ENCODE measurements around the gene GP5. TPM values are rescaled to one million over a fixed set of nuclear protein-coding genes. Genes with fewer than 3 reads are reported as not detected.

The GP5 gene
- total RNA-seq, 2 donors from 2014 or later = 0.08 TPM; not detected in 1

- no peaks in the 10 kb centered on the region for H3K4me1 ChIP-seq
- H3K9me3 ChIP-seq = no peaks in the 10 kb centered on the region
- TF ChIP-seq, protein P1, sequence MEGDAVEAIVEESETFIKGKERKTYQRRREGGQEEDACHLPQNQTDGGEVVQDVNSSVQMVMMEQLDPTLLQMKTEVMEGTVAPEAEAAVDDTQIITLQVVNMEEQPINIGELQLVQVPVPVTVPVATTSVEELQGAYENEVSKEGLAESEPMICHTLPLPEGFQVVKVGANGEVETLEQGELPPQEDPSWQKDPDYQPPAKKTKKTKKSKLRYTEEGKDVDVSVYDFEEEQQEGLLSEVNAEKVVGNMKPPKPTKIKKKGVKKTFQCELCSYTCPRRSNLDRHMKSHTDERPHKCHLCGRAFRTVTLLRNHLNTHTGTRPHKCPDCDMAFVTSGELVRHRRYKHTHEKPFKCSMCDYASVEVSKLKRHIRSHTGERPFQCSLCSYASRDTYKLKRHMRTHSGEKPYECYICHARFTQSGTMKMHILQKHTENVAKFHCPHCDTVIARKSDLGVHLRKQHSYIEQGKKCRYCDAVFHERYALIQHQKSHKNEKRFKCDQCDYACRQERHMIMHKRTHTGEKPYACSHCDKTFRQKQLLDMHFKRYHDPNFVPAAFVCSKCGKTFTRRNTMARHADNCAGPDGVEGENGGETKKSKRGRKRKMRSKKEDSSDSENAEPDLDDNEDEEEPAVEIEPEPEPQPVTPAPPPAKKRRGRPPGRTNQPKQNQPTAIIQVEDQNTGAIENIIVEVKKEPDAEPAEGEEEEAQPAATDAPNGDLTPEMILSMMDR (IDR thresholded peaks at IDR 0.05) = no peak
- no peak overlapping the region for H3K4me3 ChIP-seq
- no peak overlapping the region for H3K27ac ChIP-seq
- no peak for DNase-seq (ENCODE audit: low spot score)
- peaks cover 71% of the 10 kb centered on the region for H3K36me3 ChIP-seq
- H3K27me3 ChIP-seq = no peaks in the 10 kb centered on the region
Measured at GRCh38 chr3:194440756-194441155, 41.7 kb upstream of the GP5 start.

DNA sequence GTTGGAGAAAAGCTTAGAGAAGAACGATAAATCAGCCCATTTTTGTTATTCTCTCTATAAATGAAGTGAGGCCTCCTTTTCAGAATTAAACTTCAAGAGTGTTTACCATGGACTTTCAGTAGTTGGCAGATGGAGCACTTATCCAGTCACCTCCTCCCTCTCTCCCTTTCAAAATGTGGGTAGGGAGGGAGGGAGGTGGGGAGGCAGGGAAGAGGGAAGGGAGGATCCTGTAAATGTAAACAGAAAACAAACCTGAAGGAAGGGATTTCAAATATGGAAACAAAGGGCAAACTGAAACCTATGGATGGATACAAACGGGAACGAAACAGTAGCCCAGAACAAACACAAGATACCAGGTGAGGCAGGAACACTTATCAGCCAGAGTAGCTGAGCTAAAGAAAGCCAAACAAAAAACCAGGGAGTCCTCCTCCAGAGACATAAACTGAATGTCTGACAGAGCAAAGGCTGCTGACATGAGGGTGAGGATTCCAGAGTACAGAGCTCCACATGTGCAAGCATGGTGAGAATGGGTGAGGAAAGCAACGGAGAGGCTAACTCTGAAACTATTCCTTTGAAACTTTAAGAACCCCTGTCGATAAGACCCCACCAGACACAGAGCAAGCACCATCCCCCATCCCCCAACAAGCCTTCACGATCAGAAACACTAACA lies 41.0 kb upstream of the GP5 start:
- H3K9me3 ChIP-seq = no peaks in the 10 kb centered on the region
- no peak overlapping the region for H3K27ac ChIP-seq
- DNase-seq (ENCODE audit: low spot score) = no peak
- no peak overlapping the region for H3K4me3 ChIP-seq
- TF ChIP-seq, protein P1 (IDR thresholded peaks at IDR 0.05) = no peak
- H3K27me3 ChIP-seq = no peaks in the 10 kb centered on the region
- peaks cover 73% of the 10 kb centered on the region for H3K36me3 ChIP-seq
- H3K4me1 ChIP-seq = no peaks in the 10 kb centered on the region

- TF ChIP-seq, protein P1 (IDR thresholded peaks at IDR 0.05) = no peak
- Histone ChIP-seq H3K36me3 (peaks cover 97% of the 10 kb centered on the region), H3K4me1 (no peaks in the 10 kb centered on the region), H3K9me3 (no peaks in the 10 kb centered on the region), H3K27me3 (no peaks in the 10 kb centered on the region), H3K4me3 (no peak overlapping the region), H3K27ac (no peak overlapping the region)
- no peak for DNase-seq (ENCODE audit: low spot score)
Measured at GRCh38 chr3:194434503-194434902, 35.4 kb upstream of the GP5 start.

DNA sequence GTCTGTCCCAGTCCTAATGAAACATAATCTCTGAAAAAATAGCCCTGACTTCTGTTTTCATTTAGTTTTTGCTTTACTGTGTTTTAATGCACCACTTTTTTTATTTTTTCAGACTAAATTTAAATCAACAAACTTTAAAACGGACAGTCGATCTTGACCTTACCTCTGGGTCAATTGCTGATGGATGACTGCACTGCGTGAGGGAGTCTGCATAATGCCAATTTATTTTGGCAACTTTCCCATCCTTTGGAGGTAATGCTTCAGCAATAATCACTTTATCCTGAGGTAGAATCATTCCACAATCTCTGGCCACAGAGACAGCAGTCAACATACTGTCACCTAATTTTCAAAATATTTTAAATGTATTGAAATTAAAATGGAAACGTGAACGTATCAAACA lies 32.5 kb upstream of the GP5 start:
- Histone ChIP-seq H3K27ac (no peak overlapping the region), H3K9me3 (no peaks in the 10 kb centered on the region)

GRCh38 chr3:194425399-194425798 lies 26.3 kb upstream of the GP5 start:
- H3K36me3 ChIP-seq = peaks cover 60% of the 10 kb centered on the region
- no peaks in the 10 kb centered on the region for H3K9me3 ChIP-seq
- H3K27ac ChIP-seq = no peak overlapping the region
- peaks cover 0 to 8% of the 10 kb centered on the region in 2 donors for H3K4me1 ChIP-seq
- no peaks in the 10 kb centered on the region for H3K27me3 ChIP-seq
- no peak overlapping the region for H3K4me3 ChIP-seq
- TF ChIP-seq, protein P1 (IDR thresholded peaks at IDR 0.05) = no peak
- no peak for DNase-seq (ENCODE audit: low spot score)

More for the DNA sequence above, 32.5 kb upstream of the GP5 start:
- no peaks in the 10 kb centered on the region for H3K4me1 ChIP-seq
- H3K27me3 ChIP-seq = no peaks in the 10 kb centered on the region
- H3K36me3 ChIP-seq = peaks cover 92% of the 10 kb centered on the region
- H3K4me3 ChIP-seq = no peak overlapping the region
- no peak for DNase-seq (ENCODE audit: low spot score)
- TF ChIP-seq, protein P1 (IDR thresholded peaks at IDR 0.05) = no peak

- no peak for DNase-seq (ENCODE audit: low spot score)
- Histone ChIP-seq H3K27ac (no peak overlapping the region), H3K27me3 (no peaks in the 10 kb centered on the region), H3K4me3 (no peak overlapping the region), H3K4me1 (peaks cover 0 to 8% of the 10 kb centered on the region in 2 donors), H3K36me3 (peaks cover 56% of the 10 kb centered on the region), H3K9me3 (no peaks in the 10 kb centered on the region)
- TF ChIP-seq, protein P1 (IDR thresholded peaks at IDR 0.05) = no peak
Measured at GRCh38 chr3:194424953-194425352, 25.9 kb upstream of the GP5 start.

Data from right atrium auricular region (tissue), 2 donors.